ENCODE results near the gene IFT27.

IFT27 gene

GRCh38 chr22:36714110-36714509, 61.8 kb downstream of the IFT27 start:
- no peak for DNase-seq

GRCh38 chr22:36713436-36713835, 62.5 kb downstream of the IFT27 start:
- no peak for DNase-seq
